SU-DHL-6 (cell line): Measurements from ENCODE around the gene TBX3.

Experiments
- H2AFZ ChIP-seq: fragments of 200-600 bp; sonication (generic); 2 replicates; pipeline ENCODE4 v1.6.1; 2014; ENCODE audit warnings: low read depth, mild to moderate bottlenecking, moderate library complexity, mixed read lengths, antibody characterized with exemption, low read length; ENCODE audit not compliant: severe bottlenecking
- H3F3A ChIP-seq: fragments of 200-600 bp; shearing (Covaris generic); 2 replicates; pipeline ENCODE4 v1.6.0; 2016; ENCODE audit warnings: antibody characterized with exemption, mild to moderate bottlenecking; ENCODE audit not compliant: insufficient read depth
- H3K27ac ChIP-seq: fragments of 200-600 bp; sonication (generic); 2 replicates; pipeline ENCODE4 v1.5.1; 2016; ENCODE audit warnings: low read depth, mild to moderate bottlenecking, low read length, moderate library complexity, mixed read lengths
- H3K27me3 ChIP-seq: fragments of 200-600 bp; sonication (generic), shearing (Covaris generic); 2 replicates; pipeline ENCODE4 v1.6.0; 2014; ENCODE audit warnings: mild to moderate bottlenecking, low read length
- H3K36me3 ChIP-seq: fragments of 200-600 bp; sonication (generic); 2 replicates; pipeline ENCODE4 v1.6.1; 2014; ENCODE audit warnings: mild to moderate bottlenecking, low read length, mixed read lengths
- H3K4me2 ChIP-seq: fragments of 300-600, 200-600 bp; shearing (Covaris generic), sonication (generic); 2 replicates; pipeline ENCODE4 v1.6.0; 2014; ENCODE audit warnings: low read length, low read depth, mild to moderate bottlenecking; ENCODE audit not compliant: poor library complexity, severe bottlenecking
- H3K4me3 ChIP-seq: fragments of 200-600 bp; sonication (generic); 2 replicates; pipeline ENCODE4 v1.5.1; 2014; ENCODE audit warnings: antibody characterized with exemption, low read length, mild to moderate bottlenecking, mixed read lengths; ENCODE audit not compliant: insufficient read depth, poor library complexity, severe bottlenecking
- H3K79me2 ChIP-seq: fragments of 200-600 bp; sonication (generic); 2 replicates; pipeline ENCODE4 v1.6.1; 2014; ENCODE audit warnings: mild to moderate bottlenecking, low read length, moderate library complexity; ENCODE audit not compliant: insufficient read depth
- H3K9ac ChIP-seq: fragments of 200-600 bp; sonication (generic); 2 replicates; pipeline ENCODE4 v1.7.0; 2014; ENCODE audit warnings: mild to moderate bottlenecking, low read length
- H3K9me2 ChIP-seq: fragments of 200-600 bp; sonication (generic); replicated peaks from 2 replicates; pipeline ENCODE4 v1.6.1; 2014; ENCODE audit warnings: low read length; ENCODE audit not compliant: insufficient read depth
- H3K9me3 ChIP-seq: fragments of 200-600 bp; sonication (generic); 2 replicates; pipeline ENCODE4 v1.6.1; 2014; ENCODE audit warnings: low read length, mixed read lengths; ENCODE audit not compliant: insufficient read depth
- H4K20me1 ChIP-seq: fragments of 200-600 bp; sonication (generic); 2 replicates; pipeline ENCODE4 v1.6.1; 2014; ENCODE audit warnings: low read depth, mild to moderate bottlenecking, antibody characterized with exemption, low read length, moderate library complexity, mixed read lengths
- CTCF ChIP-seq: fragments of 200-600 bp; sonication (generic); IDR thresholded peaks from one replicate; pipeline ENCODE4 v1.5.1; 2017; ENCODE audit warnings: antibody characterized with exemption, mild to moderate bottlenecking, low read length, moderate library complexity; ENCODE audit not compliant: insufficient read depth, poor library complexity, severe bottlenecking
- EZH2phosphoT487 ChIP-seq: fragments of 200-600 bp; sonication (generic), shearing (Covaris generic); conservative IDR thresholded peaks from 2 replicates; pipeline ENCODE4 v1.6.1; 2018; ENCODE audit warnings: mild to moderate bottlenecking, antibody characterized with exemption, low read length, moderate library complexity, mixed read lengths

TBX3 gene

GRCh38 chr12:114625294-114625851 lies 58.6 kb downstream of the TBX3 start:
- Histone ChIP-seq H3K27ac (no peak overlapping the region), H4K20me1 (no peaks in the 10 kb centered on the region), H2AFZ (no peak overlapping the region), H3K9me2 (no peaks in the 10 kb centered on the region), H3K9me3 (no peaks in the 10 kb centered on the region), H3K4me3 (no peak overlapping the region), H3F3A (no peaks in the 10 kb centered on the region), H3K4me2 (no peak overlapping the region), H3K79me2 (no peaks in the 10 kb centered on the region), H3K27me3 (no peaks in the 10 kb centered on the region), H3K9ac (no peak overlapping the region), H3K36me3 (no peaks in the 10 kb centered on the region)
- TF ChIP-seq CTCF (peak; percentile 57), EZH2phosphoT487 (no peak)

DNA sequence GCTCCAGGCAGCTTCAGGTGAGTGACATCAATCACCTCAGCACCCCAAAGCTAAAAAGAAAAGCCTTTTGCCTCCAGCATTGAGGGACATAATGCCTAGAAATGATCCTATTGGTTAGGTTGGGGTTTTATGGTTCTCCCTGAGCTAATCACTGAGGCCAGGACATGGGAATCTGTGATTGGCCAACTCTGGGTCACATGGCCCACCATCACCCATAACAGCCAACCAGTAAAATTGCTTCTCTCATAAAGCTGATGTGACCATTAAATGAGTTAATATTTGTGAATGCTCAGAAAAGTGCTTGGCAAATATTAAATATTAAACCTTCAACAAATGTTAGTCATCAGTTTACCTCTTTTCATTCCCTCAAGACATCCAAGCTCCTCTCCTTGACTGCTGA lies 60.2 kb downstream of the TBX3 start:
- H3K79me2 ChIP-seq, result no peaks in the 10 kb centered on the region
- no peak for TF ChIP-seq EZH2phosphoT487
- no peak for TF ChIP-seq CTCF
- no peaks in the 10 kb centered on the region for H3K27me3 ChIP-seq
- no peak overlapping the region for H3K4me2 ChIP-seq
- H3K4me3 ChIP-seq, result no peak overlapping the region
- H3K27ac ChIP-seq, result no peak overlapping the region
- H3F3A ChIP-seq, result no peaks in the 10 kb centered on the region
- H3K9ac ChIP-seq, result no peak overlapping the region
- H3K36me3 ChIP-seq, result no peaks in the 10 kb centered on the region
- H4K20me1 ChIP-seq, result no peaks in the 10 kb centered on the region
- no peak overlapping the region for H2AFZ ChIP-seq
- H3K9me2 ChIP-seq, result no peaks in the 10 kb centered on the region
- no peaks in the 10 kb centered on the region for H3K9me3 ChIP-seq
